ENCODE measurements around the gene EIF1.
"Not testable (repeated sequence)": the region's sequence is repeated elsewhere in the genome, so short reads cannot be mapped to it uniquely, and the experiment has no call there.

EIF1 gene

GRCh38 chr17:41688641-41689496 is at the start of gene EIF1:
TSS of gene EIF1 (plus strand) at chr17:41688885. CDS start at chr17:41689039, 154 bp downstream.
- DNase-seq = peak; percentile 100

- DNase-seq = no peak
These were observed 49.7 kb upstream of the EIF1 start for GRCh38 chr17:41638941-41639340.

GRCh38 chr17:41639492-41640473 is 48.9 kb upstream of the EIF1 start:
- DNase-seq = no peak

GRCh38 chr17:41640596-41640995 is 48.1 kb upstream of the EIF1 start:
- not testable (repeated sequence) for DNase-seq

GRCh38 chr17:41642252-41643156 is 46.2 kb upstream of the EIF1 start:
- DNase-seq = no peak

- DNase-seq = no peak
These were observed 41.5 kb upstream of the EIF1 start for GRCh38 chr17:41647038-41647813.

GRCh38 chr17:41647940-41648410 is 40.7 kb upstream of the EIF1 start:
- peak; percentile 77 for DNase-seq

- peak; percentile 85 for DNase-seq
These were observed 40.1 kb upstream of the EIF1 start for GRCh38 chr17:41648411-41649195.

GRCh38 chr17:41649923-41650519 is 38.7 kb upstream of the EIF1 start:
- no peak for DNase-seq

GRCh38 chr17:41650794-41651624 is 37.7 kb upstream of the EIF1 start:
- DNase-seq = no peak

- DNase-seq = no peak
These were observed 36.8 kb upstream of the EIF1 start for GRCh38 chr17:41651625-41652460.

- no peak for DNase-seq
These were observed 36.2 kb upstream of the EIF1 start for GRCh38 chr17:41652461-41652970.

GRCh38 chr17:41653421-41653820 is 35.3 kb upstream of the EIF1 start:
- no peak for DNase-seq

GRCh38 chr17:41653892-41654677 is 34.6 kb upstream of the EIF1 start:
- DNase-seq = no peak

- DNase-seq = no peak
These were observed 33.7 kb upstream of the EIF1 start for GRCh38 chr17:41654678-41655607.

- DNase-seq = no peak
These were observed 33.0 kb upstream of the EIF1 start for GRCh38 chr17:41655611-41656111.
